Posterior cingulate gyrus (tissue), 11 donors: Measurements from ENCODE around the gene LUC7L3.
"Not testable (repeated sequence)": the region's sequence is repeated elsewhere in the genome, so short reads cannot be mapped to it uniquely, and the experiment has no call there.

Source experiments
- DNase-seq, 10 donors: peaks; one replicate each; pipeline versions ENCODE4 v3.0.0 to v3.0.0-alpha.2; 2020 to 2021; ENCODE audit warnings: mixed read lengths in 3 of 10
- intact Hi-C: fragments of 100-400 bp; cut with DNase I; formaldehyde crosslinking; loops from one replicate; pipeline ENCODE4 v1.15.1; 2023

The LUC7L3 gene

DNA sequence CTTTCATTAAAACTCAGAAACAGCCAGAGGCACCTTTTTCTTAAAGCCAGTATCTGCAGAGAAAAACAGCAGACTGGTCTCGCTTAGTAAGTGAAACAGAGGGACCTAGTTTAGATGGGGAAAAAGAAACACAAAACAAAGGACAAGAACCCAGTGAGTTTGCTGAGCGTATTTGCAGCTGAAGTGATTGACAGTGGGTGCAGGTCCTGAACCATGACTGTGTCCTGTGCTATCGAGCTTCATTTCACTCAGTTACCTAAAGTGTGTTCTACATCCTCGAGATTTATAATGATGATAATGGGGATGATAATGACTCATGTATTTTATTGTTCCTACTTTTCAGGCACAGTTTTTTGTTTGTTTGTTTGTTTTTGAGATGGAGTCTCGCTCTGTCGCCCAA, 84.3 kb downstream of the LUC7L3 start:
- intact Hi-C loops, result no loop called here
- no peak for DNase-seq

DNA sequence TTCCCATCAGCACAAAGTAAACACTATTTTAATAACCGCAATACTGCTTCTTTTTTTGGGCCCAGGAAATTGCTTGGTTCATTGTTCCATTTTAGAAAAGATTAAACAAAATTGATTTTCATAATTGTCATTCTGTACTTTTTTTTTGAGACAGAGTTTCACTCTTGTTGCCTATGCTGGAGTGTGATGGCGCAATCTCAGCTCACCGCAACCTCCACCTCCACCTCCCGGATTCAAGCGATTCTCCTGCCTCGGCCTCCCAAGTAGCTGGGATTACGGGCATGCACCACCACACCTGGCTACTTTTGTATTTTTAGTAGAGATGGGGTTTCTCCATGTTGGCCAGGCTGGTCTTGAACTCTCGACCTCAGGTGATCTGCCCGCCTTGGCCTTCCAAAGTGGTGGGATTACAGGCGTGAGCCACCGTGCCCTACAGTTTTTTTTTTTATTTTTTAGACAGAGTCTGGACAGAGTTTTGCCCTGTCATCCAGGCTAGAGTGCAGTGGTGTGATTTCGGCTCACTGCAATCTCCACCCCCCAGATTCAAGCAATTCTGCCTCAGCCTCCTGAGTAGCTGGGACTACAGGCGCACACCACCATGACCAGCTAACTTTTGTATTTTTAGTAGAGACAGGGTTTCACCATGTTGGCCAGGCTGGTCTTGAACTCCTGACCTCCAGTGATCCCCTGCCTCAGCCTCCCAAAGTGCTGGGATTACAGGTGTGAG, 85.5 kb downstream of the LUC7L3 start:
- peak in 2 of 10 donors; percentile 8 to 22 for DNase-seq
- intact Hi-C loops, result not testable (repeated sequence)

DNA sequence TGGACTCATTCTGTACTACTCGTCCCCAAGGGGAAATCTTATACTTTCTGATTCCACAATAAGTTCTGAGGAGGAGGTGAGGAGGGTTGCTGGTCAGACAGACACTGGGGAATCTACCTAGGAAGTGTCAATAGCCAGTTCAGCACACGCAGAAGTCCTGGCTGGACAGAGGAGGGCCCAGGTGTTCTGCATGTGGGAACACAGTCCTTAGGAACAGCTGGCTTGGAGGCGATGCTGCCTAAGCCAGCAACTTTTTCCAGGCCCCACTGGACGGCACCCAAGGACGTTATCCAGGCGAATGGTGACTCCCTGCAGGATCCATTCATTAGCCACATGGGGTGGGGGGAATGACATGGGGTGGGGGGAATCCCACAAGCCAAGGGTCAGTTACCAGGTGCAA, 86.1 kb downstream of the LUC7L3 start:
- intact Hi-C loops, result no loop called here
- DNase-seq, result peak in 2 of 10 donors; percentile 10 to 41
